HG03095 (cell line): ENCODE results near the gene CIDEC.
"Not testable (repeated sequence)": the region's sequence is repeated elsewhere in the genome, so short reads cannot be mapped to it uniquely, and the experiment has no call there.

Source experiments
- ATAC-seq: cut with Tn5 transposase; IDR thresholded peaks from one replicate; pipeline ENCODE4 v1.9.1; 2021; ENCODE audit warnings: moderate library complexity; ENCODE audit not compliant: unreplicated experiment

Gene CIDEC

DNA sequence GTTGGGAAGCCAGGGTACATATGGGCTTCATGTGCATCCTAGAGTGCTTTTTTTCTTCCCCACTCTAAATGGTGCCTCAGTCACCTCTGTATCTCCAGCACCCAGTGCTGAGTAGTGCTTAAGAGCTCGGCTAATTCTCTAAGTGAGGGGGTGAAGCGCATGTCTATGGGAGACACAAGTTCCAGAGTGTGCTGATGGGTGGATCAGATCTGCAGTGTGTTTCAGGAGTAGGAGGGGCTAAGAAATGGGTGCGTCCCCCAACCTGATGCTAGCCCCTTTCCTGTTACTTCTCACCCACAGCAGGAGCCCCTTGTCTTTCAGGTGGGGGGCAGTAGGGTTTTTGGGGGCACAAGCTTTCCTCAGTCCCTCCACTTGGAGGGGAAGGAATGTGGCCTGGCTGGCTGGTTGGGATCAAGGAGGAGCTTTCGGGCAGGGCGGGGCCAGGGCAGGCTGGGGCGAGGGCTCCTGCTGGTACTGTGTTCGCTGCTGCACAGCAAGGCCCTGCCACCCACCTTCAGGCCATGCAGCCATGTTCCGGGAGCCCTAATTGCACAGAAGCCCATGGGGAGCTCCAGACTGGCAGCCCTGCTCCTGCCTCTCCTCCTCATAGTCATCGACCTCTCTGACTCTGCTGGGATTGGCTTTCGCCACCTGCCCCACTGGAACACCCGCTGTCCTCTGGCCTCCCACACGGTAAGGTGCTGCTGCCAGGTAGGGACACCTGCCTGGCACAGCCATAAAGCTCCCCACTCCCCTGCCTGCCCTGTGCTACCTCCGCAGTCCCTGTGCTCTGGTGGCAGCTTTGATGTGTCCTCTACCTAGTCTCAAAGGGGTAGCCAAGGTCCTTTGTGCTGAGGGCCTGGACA, 22.6 kb upstream of the CIDEC start, which contains the start of gene IL17RE:
Gene IL17RE (plus strand): TSS at position 477 of the 866 bp plus-strand sequence. CDS start 85 bp downstream, at position 562.
- no peak for ATAC-seq

DNA sequence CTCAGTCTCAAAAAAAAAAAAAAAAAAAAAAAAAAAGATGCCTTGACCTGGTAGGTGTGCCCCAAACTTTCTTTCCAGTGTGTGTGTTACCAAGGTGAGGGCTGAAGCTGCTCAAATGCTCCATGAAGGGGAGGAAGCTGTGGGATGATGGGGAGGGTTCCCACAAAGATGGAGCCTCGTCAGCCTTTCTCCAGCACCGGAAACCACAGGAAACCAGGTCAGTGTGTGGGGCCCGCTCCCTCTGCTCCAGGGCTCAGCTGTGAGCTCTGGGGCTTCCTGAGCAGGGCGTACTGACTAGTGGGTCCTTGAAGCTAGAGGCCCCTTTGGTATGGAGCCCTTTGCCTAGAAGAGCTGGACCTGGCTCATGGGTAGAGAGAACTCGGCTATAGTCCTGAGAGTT, 21.9 kb upstream of the CIDEC start:
- ATAC-seq: no peak

DNA sequence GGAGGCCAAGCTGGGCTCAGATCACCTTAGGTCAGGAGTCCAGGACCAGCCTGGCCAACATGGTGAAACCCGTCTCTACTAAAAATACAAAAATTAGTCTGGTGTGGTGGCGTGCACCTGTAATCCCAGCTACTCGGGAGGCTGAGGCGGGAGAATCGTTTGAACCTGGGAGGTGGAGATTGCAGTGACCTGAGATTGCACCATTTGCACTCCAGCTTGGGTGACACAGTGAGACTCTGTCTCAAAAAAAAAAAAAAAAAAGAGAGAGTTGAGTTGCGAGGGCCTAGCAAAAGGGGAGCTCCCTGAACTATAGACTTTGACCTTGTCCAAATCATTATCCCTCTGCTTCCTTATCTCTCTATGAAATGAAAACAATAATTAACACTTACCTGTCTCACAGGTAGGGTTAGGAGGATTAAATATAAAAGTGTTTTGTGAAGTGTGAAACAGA, 20.9 kb upstream of the CIDEC start:
- ATAC-seq: not testable (repeated sequence)

DNA sequence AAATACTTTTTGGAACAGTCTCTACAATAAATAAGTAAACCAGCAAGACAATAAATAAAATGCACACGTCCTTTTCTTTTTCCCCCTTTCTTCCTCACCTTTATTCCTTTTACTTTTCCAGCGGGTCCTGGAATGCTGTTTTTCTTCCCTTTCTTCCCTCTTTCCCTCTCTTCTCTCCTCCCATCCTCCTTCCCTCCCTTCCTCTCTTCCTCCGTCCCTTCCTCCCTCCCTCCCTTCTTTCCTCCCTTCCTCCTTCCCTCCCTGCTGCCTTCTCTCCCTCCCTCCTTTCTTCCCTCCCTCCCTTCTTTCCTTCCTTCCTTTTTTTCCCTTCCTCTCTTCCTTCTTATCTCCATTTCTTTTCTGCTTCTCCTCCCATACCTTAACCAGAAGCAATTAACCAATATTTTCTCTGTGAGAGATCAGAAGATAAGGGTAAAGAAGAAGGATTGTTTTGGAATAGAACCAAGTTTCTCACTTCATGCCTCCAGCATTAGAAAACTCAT, 19.3 kb upstream of the CIDEC start:
- no peak for ATAC-seq

- ATAC-seq: no peak
These were observed 18.6 kb upstream of the CIDEC start for GRCh38 chr3:9898467-9899241.

DNA sequence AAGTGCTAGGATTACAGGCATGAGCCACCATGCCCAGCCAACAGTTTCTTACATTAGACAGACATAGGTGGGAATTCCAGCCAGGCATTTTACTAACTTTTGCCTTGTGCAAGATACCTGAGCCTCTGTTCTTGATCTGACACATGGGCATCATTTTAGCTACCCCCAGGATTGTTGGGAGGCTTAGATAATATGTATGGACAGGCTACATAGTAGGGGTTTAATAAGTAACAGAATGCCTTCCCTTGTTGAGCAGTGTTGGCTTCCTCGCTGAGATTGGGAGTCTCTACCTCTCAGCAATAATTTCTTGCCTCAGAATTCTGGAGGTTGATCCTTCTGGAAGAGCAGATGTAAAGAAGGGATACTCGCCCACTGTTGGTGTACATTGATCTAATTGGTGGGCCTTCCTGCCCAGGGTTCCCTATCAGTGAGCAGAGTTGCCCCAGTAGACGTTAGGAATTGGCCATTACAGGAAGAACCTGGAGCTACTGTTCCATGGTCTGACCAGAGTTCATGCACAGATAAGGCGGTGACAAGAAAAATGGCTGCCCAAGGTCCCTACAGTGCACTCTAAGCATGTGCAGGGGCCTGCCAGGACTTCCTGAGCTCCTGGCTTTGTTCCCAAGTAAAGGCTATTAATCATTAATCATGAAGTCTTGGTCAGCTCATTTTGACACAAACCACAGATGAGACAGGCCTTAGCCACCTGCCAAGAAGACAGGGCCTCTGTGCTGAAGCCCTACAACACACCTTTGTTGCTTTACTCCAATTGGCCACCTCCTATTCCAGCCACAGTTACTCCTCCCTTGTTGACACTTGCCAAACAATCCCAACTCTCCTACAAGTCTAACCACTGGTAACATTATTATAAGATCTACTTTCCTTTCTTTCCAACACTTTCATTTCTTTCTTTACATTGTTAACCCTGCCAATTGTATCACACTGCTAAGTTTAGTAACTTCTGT, 17.6 kb upstream of the CIDEC start:
- no peak for ATAC-seq

- ATAC-seq: not testable (repeated sequence)
These were observed 16.8 kb upstream of the CIDEC start for GRCh38 chr3:9896755-9897407.

- not testable (repeated sequence) for ATAC-seq
These were observed 15.7 kb upstream of the CIDEC start for GRCh38 chr3:9895715-9896114.

- ATAC-seq: no peak
These were observed 13.7 kb upstream of the CIDEC start for GRCh38 chr3:9893739-9894138.

DNA sequence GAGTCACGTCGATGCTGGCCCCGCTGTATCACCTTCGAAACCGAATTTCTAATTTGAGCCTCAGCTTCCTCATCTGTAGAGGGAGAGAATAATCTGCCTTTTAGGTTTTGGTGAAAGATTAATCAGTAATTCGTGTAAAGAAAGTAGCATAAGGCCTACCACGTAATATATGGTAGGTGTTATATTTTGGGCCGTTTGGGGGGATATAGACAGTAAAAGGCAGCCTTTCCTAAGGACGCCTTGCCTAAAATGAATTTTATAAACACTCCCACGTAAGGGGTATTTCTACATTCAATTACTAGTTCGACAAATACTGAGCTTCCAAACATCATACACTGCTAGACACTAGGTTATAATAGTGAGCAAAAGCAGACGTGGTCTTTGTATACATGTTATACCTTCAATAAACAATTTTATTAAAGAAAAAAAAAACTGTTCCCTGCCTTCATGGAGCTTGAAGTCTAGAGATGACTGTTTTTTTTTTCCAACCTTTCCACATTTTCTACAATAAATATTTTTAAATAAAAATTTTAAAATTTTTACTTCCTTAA, 11.1 kb upstream of the CIDEC start:
- no peak for ATAC-seq

DNA sequence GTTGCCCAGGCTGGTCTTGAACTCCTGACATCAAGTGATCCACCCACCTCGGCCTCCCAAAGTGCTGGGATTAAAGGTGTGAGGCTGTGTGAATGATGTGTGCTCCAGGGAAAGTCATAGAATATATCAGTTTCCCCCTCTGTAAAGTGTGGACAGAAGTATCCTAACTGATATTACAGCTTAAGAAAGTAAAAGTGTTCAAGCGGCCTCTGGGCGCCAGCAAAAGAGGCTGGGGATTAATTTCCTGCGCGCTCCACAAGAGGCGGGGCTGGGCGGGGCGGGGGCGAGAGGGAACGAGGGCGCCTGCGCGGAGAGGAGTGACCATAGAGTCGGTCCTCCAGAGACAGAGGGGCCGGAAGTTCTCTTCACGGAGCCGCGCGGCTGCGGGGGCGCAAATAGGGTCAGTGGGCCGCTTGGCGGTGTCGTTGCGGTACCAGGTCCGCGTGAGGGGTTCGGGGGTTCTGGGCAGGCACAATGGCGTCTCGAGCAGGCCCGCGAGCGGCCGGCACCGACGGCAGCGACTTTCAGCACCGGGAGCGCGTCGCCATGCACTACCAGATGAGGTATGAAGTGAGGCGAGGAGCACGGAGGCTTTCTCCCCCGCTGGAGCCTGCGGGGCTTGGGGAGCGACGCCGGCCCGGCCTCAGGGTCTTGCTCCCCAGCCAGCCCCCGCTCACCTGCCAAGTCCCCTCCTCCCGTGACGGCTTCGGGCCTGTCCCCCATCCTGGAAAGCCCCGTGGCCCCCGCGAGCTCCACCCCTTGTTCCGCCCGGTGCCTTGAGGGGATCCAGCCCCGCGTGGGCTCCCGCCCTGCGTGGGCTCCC, 10.4 kb upstream of the CIDEC start, which contains the start of gene JAGN1:
Gene JAGN1 (plus strand): TSS at position 362 of the 823 bp plus-strand sequence. CDS start 113 bp downstream, at position 475.
- peak; percentile 72 for ATAC-seq

DNA sequence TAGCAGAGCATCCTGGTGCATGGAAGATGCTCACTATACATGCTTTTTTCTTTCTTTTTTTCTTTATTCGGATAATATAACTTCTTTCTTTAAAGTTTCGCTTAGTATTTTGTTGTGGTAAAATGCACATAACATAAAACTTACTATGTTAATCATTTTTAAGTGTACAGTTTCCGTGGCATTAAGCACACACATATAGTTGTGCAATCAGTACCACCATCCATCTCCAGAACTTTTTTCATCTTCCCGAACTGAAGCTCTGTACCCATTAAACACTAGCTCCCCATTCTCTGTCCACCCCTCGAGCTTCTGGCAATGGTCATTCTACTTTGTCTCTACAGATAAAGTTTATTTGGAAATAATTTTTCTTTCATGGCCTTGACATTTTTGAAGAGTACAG, 9.4 kb upstream of the CIDEC start:
- no peak for ATAC-seq

- no peak for ATAC-seq
These were observed 8.5 kb upstream of the CIDEC start for GRCh38 chr3:9888540-9888939.

DNA sequence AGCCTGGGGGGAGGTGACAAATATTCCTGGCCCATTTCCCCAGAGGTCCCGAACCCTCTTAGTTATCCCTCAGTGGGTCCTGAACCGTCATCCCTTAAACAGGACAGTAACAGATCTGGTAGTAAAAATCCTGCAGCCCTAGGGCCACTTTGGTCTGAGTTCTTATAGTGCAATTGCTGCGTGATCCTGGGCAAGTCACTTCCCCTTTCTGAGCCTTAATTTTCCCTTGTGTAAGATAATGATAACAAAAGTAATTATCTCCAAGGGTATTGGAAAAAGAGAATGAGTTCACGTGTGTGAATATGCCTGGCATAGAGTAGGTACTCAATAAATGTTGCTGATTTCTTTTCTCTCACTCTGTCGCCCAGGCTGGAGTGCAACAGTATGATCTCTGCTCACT, 7.4 kb upstream of the CIDEC start:
- ATAC-seq: no peak

DNA sequence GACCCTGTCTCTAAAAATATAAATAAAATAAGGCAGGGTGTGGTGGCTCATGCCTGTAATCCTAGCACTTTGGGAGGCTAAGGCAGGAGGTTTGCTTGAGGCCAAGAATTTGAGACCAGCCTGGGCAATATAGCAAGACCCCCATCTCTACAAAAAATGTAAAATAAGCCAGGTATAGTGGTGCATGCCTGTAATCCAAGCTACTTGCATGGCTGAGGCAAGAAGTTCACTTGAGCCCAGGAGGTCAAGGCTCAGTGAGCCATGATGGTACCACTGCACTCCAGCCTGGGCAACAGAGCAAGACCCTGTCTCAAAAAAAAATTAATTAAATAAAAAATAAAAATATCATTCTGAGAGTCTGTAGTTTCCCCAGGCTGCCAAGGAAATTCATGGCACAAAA, 6.3 kb upstream of the CIDEC start:
- ATAC-seq: no peak

- no peak for ATAC-seq
These were observed 4.6 kb upstream of the CIDEC start for GRCh38 chr3:9884555-9885165.

GRCh38 chr3:9883706-9884554, 3.9 kb upstream of the CIDEC start:
- ATAC-seq: no peak
